NCI-H1436 (cell line): Measurements from ENCODE around the gene CREM.
"Not testable (repeated sequence)": the region's sequence is repeated elsewhere in the genome, so short reads cannot be mapped to it uniquely, and the experiment has no call there.

Experiments
- DNase-seq: peaks from one replicate; lab custom pipeline; 2025; lab: John Stamatoyannopoulos, UW

Gene CREM

GRCh38 chr10:35194471-35194870, 67.8 kb downstream of the CREM start:
- DNase-seq = no peak

DNA sequence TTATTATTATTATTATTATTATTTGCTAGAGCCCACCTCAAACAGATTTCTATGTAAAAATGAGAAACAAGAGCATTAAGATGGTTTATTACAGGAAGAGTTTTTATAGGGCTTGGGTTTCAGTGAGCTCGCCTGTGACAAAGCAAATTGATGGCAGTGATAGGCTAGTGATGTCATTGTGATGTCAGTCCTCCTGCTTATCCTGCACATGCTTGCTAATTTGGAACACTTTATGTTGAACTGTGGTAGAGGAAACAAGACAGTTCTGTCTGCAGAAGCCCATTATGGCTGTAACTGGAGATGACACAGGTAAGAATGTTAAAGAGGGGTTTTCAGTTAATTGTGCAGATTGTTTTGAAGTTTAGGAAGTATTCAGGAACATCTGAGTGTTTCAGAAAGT, 68.3 kb downstream of the CREM start:
- peak; percentile 3 for DNase-seq

- DNase-seq = peak; percentile 63
These were observed 69.0 kb downstream of the CREM start for GRCh38 chr10:35195361-35196306.

- no peak for DNase-seq
These were observed 73.8 kb downstream of the CREM start for GRCh38 chr10:35200487-35200886.

DNA sequence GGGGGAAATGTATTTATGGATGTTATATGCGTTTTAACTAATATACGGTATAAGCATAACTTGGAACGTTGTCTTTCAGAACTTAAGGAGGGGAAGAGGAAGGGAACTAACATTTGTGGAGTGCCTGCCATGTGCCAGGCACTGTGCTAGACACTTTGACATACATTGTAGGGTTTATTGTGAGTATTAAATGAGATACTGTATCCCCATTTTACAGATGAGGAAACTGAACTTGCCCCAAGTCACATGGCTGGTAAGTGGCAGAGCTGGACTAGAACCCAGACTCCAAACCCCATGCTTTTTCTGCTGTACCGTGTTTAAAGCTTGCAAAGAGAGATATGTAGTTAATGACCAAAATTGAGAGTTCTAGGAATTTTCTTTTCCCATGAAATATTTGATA, 74.6 kb downstream of the CREM start:
- DNase-seq = no peak

DNA sequence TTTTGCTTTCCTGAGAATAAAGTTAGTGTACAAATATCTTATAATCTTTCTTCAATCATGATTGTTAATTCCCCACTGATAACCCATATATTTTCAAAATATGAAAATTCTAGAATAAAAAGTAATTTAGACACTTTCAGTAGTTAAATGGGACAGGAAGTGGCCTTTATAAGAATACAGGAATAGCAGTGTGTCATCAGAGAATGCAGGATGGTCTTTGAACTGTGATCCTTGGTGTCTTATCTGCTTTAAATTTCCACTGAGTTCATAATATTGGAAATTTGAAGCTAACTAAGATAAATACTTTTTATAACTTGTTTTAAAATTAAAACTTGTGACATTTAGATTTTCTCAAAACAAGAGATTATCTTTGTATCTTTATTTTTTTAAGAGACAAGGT, 75.4 kb downstream of the CREM start:
- no peak for DNase-seq

DNA sequence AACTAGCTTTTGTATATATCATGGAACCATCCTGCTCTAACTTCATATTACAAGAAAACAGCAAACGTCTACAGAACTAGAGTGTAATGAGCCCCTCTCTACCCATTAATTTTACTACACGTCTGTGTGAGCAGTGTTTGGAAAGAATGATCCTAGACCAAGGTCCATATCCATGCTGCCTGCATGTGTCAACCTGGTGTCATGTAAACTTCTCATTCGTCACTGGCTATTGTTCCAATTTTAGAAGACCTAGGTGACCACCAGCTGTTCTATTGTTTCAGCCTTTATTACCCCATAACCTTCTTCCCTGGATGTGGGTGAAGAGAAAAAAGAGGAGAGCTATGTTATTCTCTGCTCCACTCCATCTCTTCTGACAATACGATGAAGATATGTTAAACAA, 77.1 kb downstream of the CREM start:
- DNase-seq = no peak

DNA sequence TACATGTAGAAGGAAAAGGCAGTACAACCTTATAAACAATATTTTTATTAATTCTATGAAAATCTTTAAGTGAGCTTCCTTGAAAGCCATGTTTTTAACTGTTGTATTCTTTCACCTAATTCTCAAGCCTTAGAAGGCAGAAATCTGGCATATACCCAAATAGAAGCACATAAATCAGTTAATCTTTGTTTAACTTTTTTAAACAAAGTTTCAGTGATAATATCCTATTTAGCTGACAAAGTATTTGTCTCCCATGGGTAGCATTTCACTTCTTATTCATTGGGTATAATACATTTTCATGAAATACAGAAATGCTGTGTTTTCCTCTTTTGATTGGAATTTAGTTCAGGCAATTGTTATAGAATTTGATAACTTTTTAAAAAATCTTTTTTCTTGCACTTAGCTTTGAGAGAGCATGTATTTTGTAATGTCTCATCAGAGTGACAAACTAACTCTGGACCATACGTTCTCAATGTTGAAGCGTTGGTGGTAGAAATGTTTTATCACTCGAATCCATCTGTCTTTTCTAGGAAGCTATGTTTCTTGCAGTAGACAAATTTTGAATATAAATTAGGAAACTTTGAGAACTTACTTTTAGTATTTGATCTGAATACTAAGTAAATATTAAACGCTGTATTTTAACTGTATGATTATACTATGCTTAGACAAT, 78.1 kb downstream of the CREM start:
- no peak for DNase-seq

- DNase-seq = no peak
These were observed 79.6 kb downstream of the CREM start for GRCh38 chr10:35206274-35206673.

DNA sequence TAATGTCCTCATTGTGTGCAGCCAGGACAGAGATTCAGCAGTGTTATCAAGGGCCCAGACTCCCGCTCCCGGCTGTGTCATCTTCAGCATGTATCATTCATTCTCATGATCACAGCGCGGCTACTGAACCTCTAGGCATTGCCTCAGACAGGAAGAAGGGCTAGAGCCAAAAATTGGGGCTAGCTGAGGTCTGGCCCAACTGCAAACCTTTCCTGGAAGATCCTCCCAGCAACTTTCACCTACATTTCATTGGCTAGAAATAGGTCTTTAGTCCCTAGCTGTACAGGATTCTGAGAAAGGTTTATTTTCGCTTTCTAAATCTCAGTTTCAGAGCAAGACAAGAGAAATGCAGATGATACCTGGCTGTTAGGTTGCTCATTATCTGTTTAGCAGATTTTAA, 81.9 kb downstream of the CREM start:
- DNase-seq = no peak

- DNase-seq = no peak
These were observed 82.4 kb downstream of the CREM start for GRCh38 chr10:35208949-35209613.

- no peak for DNase-seq
These were observed 84.3 kb downstream of the CREM start for GRCh38 chr10:35210961-35211360.

- DNase-seq = no peak
These were observed 84.7 kb downstream of the CREM start for GRCh38 chr10:35211390-35211789.

GRCh38 chr10:35212856-35213255, 86.2 kb downstream of the CREM start:
- DNase-seq = no peak

DNA sequence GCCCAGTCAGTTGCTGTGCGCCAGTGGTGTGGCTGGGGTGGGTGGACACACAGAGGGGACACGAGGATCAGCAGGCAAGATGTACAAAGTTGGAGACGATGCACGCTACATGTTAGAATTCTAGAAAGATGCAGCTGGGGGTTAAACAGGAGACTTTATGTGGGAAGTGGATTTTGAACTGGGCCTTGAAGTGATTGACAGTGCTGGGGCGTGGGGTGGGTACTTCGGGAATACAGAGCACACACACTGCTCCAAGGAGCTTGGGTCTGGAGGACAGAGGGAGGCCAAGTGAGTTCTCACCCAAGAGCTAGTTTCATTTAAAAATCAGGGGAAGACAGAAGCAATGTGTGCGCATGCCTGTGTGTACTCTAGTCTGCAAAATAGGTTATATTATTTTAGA, 87.1 kb downstream of the CREM start:
- DNase-seq = no peak

- no peak for DNase-seq
These were observed 88.0 kb downstream of the CREM start for GRCh38 chr10:35214607-35215020.

DNA sequence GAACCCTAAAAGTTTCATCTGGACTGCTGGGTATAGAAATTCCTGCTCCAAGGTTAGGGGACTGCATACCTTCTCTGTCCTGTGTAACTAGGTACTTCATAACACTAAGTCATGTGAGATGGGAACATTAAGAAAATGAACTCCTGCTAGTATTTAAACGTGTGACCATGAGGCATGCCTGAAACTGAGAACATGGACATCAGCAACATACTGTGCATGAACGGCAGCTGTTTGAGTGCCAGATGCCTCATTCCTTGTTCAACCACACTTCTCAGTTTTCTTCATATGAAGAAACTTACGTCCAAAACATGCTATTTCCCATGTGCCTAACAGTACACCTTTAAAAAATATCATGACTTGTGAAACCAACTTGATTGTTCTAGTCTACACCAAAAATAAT, 88.5 kb downstream of the CREM start:
- DNase-seq = no peak

DNA sequence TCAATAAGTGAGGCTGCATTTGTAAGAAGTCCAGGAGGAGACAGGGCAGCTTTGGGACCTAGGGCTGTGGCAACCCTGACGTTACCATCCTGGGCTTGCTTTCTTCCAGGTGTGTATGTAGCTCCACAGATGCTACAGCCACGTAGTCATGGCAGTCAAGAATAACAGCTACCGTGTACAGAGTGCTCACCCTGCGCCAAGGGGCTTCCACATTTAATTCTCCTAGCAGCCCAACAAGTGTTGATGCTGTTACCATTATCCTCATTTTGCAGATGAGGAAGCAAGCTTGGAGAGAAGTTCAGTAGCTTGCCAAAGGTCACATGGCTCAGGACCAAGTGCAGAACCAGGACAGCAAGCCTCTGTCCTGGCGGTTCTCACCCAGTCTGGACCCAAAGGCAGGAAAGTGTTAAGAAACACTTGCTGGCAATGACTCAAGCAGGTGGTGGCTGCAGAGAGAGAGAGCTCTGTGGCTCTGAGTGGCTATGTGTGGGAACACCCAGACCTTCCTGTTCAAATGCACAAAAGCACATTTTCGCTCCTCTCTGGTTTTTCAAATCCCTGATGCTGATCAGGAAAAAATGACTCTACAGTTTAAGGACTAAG, 89.8 kb downstream of the CREM start:
- no peak for DNase-seq

DNA sequence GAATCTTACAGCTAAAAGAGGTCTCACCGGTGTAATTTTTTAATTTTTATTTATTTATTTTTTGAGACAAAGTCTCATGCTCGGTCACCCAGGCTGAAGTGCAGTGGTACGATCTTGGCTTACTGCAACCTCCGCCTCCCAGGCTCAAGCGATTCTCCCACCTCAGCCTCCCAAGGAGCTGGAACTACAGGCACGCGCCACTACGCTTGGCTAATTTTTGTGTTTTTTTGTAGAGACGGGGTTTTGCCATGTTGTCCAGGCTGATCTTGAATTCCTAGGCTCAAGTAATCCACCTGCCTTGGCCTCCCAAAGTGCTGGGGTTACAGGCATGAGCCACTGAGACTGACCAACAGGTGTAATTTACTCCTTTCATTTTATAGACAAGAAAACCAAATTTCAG, 90.3 kb downstream of the CREM start:
- not testable (repeated sequence) for DNase-seq

GRCh38 chr10:35217455-35217854, 90.8 kb downstream of the CREM start:
- DNase-seq = no peak

DNA sequence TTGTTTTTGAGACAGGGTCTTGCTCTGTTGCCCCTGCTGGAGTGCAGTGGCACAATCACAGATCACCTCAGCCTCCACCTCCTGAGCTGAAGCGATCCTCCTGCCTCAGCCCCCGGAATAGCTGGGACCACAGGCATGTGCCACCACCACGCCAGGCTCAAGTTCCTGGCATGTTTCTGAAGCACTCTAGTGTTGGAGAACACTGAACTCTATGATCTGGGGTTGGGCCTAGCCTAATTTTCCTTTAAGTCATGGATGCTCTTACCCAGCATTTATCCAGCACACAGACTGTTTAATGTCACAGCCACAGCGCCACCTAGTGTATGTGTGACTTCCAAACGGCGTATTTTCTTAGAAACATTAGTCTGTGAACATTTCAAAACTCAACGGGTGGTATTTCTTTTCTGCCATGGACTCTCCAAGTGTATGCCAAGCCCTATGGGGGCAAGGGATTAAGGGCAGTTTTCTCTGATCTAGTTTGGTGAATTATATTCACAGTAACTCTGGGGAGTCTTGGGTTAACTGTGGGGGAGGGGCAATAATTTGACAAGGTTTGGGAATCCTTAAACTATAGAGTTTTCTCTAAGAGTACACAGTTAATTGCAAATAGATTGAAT, 91.8 kb downstream of the CREM start:
- peak; percentile 92 for DNase-seq

DNA sequence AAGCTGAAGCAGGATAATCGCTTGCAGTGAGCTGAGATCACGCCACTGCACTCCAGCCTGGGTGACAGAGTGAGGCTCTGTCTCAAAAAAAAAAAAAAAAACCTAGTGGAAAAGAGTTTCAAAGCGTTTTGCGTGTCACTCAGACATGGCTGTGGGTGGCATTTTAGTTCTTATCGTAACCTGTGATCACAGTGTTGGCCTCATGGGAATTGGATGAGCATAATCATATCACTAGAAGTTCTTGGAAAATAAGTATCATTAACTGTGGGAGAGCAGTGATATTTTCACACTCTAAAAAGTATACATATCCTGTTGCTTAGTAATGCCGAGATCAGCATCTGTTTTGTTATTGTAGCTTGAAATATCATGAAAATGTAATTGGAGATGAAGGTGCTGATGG, 92.6 kb downstream of the CREM start:
- no peak for DNase-seq
